SK-N-SH (cell line): Measurements from ENCODE around the gene COPE.

ENCODE experiments used
- CHD2 ChIP-seq: fragments of 150-350 bp; IDR thresholded peaks from 2 replicates; pipeline ENCODE4 v1.6.1; 2018; ENCODE audit warnings: low read length; ENCODE audit not compliant: partially characterized antibody
- CTCF ChIP-seq: fragments of 200-600 bp; sonication (generic); IDR thresholded peaks from 2 replicates; pipeline ENCODE4 v1.6.1; 2017; ENCODE audit warnings: antibody characterized with exemption, mild to moderate bottlenecking, moderate library complexity
- EZH2phosphoT487 ChIP-seq: fragments of 200-600 bp; sonication (generic); IDR thresholded peaks from 2 replicates; pipeline ENCODE4 v1.6.1; 2017; ENCODE audit warnings: low read depth, mixed run types, mild to moderate bottlenecking, antibody characterized with exemption, moderate library complexity, borderline replicate concordance
- FOXJ3 ChIP-seq: sonication (generic); formaldehyde crosslinking; IDR thresholded peaks from 2 replicates; pipeline ENCODE4 v1.5.1; 2020; ENCODE audit warnings: mild to moderate bottlenecking, missing genetic modification reagents
- GATA2 ChIP-seq: sonication (generic); formaldehyde crosslinking; IDR thresholded peaks from 2 replicates; pipeline ENCODE4 v1.5.0; 2020; ENCODE audit warnings: mild to moderate bottlenecking, missing genetic modification reagents
- MAX ChIP-seq: IDR thresholded peaks from 2 replicates; pipeline ENCODE4 v1.4.0; 2012; ENCODE audit warnings: low read depth
- MXI1 ChIP-seq: IDR thresholded peaks from 2 replicates; pipeline ENCODE4 v1.6.1; 2012; ENCODE audit warnings: mild to moderate bottlenecking, low read depth, low read length, improper control_type of control experiment
- RAD21 ChIP-seq: IDR thresholded peaks from 2 replicates; pipeline ENCODE4 v1.6.1; 2012; ENCODE audit warnings: mild to moderate bottlenecking, low read length
- RCOR1 ChIP-seq: fragments of 150-350 bp; IDR thresholded peaks from 2 replicates; pipeline ENCODE4 v1.6.1; 2017; ENCODE audit warnings: antibody characterized with exemption, low read length
- REST ChIP-seq: IDR thresholded peaks from 2 replicates; pipeline ENCODE4 v1.6.1; 2012; ENCODE audit warnings: mild to moderate bottlenecking, low read depth, low read length, moderate library complexity
- SIN3A ChIP-seq: IDR thresholded peaks from 2 replicates; pipeline ENCODE4 v1.6.1; 2012; ENCODE audit warnings: low read depth, mild to moderate bottlenecking, low read length, moderate library complexity, borderline replicate concordance

- TF ChIP-seq CTCF = no peak
- no peak for TF ChIP-seq CHD2
- no peak for TF ChIP-seq SIN3A
- TF ChIP-seq FOXJ3 (CRISPR knock-in tag) = no peak
- TF ChIP-seq RAD21 = no peak
- no peak for TF ChIP-seq MAX
- no peak for TF ChIP-seq MXI1
- TF ChIP-seq RCOR1 = no peak
- no peak for TF ChIP-seq EZH2phosphoT487
- TF ChIP-seq REST = no peak
- TF ChIP-seq GATA2 (CRISPR knock-in tag) = no peak
These were observed 14.7 kb downstream of the COPE start for GRCh38 chr19:18904334-18905057.
